NCI-H1105 treated with DMSO at 0.1 percent for 48 hours (cell line): ENCODE data around the gene TRPM5.
A peak's percentile ranks its signal among the peaks of the same experiment; 100 is the strongest.

Experiments used
- DNase-seq: peaks from one replicate; lab custom pipeline; 2025; lab: John Stamatoyannopoulos, UW

The TRPM5 gene

DNA sequence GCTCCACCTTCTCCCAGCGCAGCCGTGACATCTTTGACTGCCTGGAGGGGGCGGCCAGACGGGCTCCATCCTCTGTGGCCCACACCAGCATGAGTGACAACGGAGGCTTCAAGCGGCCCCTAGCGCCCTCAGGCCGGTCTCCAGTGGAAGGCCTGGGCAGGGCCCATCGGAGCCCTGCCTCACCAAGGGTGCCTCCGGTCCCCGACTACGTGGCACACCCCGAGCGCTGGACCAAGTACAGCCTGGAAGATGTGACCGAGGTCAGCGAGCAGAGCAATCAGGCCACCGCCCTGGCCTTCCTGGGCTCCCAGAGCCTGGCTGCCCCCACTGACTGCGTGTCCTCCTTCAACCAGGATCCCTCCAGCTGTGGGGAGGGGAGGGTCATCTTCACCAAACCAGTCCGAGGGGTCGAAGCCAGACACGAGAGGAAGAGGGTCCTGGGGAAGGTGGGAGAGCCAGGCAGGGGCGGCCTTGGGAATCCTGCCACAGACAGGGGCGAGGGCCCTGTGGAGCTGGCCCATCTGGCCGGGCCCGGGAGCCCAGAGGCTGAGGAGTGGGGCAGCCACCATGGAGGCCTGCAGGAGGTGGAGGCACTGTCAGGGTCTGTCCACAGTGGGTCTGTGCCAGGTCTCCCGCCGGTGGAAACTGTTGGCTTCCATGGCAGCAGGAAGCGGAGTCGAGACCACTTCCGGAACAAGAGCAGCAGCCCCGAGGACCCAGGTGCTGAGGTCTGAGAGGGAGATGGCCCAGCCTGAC, 41.2 kb downstream of the TRPM5 start:
- DNase-seq: no peak

DNA sequence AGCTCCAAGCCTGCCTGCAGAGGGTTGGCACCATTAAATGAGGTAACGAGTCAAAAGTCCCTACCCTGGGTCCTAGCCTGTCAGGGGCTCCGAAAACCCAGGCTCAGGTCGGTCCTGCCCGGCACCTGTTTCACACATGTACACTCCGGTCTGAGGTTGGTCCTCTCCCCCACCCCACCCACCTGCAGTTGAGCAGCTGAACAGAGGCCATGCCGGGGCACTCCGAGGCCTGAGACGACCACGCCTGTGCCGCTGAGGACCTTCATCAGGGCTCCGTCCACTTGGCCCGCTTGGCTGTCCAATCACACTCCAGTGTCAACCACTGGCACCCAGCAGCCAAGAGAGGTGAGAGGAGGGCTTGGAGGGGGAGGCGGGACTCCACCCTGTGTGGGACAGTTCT, 42.2 kb downstream of the TRPM5 start:
- no peak for DNase-seq

DNA sequence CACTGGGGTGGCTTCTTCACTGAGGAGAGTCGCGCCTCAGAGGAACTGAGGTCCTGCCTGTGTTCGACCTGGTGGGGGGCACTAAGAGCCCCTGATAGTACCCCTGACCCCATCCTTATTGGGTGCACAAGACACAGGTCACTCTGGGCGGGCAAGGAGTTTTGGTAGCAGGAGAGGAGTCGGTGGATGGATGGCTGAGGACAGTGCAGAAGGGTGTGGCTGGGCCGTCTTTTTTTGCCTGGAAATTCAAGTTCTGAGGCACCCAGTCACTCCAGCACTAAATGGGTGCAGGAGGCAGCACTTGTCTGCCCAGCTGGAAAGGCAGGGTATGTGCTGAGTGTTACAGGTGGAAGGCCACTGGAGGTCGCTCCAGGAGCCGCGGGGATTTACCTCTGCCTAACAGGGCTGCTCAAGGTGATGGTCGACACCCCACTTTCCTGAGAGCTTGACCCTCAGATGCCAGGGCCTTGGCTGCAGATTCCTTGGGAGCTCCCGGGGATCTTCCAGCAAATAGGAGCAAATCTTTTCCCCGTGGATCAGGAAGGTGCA, 42.8 kb downstream of the TRPM5 start:
- no peak for DNase-seq

DNA sequence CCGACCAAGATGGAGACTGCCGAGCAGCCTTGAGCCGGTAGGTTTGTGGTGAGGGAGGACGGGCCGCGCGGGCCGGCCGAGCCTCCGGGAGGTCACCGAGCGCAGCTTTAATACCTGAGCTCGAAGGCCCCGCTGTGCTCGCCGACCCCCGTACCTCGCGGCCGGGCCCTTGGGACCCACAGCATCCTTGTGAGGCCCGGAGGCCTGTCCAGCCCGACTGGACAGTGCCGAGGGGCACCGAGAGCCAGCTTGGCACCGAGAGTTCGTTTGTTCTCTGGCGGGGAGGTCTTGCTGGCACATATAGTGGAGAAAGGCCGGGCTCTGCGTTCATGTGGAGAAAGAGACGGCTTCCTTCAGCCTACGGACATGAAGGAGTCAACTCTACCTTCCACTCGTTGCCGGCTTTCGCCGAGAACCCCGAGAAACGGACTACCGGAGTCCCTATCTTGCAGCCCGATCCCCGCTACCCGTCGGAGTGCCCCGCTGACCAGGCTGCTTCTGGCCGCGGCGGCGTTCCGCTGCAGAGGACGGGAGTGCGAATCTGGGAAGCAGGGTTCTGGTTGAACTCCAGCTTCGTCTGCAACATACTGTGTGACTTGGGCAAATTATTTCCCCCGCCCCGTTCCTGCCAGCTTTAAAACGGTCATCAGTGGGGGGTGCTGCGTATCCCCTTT, 43.4 kb downstream of the TRPM5 start:
- no peak for DNase-seq

DNA sequence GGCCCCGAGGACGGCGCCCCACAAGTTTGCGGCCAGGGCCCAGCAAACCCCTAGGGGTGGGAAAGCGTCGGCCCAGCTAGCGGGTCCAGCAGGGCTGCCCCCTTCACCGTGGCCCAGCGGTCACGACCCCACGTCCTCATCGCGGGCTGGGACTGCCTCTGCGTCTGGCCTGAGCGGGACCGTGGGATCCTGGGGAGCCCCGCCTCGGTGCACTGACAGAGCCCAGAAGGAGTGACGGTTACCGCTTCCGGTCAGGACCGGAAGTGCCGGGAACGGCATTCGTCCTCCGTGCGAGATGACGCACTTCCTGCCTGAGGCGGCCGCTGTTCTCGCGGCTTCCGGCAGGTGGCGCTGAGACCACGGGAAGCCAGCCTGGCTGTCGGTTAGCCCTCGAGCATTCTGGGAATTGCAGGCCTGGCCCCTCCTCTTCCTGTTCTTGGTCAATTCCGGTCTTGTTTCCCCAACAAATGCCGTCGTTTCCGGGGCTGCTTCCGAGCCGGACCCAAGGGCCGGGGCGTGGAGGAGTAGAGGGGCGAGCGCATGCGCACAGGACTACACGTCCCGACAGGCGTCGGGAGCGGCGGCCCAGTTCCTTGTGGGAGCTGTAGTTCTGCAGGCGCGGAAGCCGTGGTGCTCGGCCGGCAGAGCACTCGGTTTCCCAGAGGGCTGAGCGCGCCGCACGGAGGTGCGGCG, 44.1 kb downstream of the TRPM5 start, which contains the start of gene TSSC4:
TSSC4 (plus strand) TSS at position 682 of the 693 bp plus-strand sequence. CDS start 1,884 bp downstream, outside the sequence.
- peak; percentile 100 for DNase-seq

DNA sequence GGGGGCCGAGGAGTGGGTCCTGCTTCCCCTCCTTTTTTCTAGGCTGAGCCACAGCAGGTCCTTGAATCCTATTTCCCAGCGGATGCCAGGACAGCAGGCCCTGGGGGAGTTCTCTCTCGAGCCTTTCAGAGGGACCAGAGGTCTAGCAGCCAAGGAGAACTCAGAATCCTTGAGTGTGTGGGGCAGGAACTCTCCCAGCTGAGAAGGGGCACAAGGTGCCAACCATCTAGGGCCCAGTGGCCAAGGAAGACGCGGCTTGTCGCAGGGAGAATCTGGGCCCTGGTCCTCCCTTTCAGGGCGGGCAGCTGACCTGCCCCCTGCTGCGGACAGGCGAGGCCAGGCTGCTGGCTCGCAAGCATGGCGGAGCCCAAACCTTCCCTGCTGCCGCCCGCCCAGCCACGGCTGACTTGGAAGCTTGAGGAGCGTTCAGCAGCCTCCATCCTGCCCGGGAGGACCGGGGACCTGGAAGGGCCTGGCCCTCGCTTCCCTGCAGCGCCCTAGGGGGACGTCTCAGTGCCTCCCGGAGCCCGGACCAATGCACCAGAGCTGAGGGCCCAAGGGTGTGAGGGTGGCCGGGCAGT, 44.7 kb downstream of the TRPM5 start:
- DNase-seq: no peak

DNA sequence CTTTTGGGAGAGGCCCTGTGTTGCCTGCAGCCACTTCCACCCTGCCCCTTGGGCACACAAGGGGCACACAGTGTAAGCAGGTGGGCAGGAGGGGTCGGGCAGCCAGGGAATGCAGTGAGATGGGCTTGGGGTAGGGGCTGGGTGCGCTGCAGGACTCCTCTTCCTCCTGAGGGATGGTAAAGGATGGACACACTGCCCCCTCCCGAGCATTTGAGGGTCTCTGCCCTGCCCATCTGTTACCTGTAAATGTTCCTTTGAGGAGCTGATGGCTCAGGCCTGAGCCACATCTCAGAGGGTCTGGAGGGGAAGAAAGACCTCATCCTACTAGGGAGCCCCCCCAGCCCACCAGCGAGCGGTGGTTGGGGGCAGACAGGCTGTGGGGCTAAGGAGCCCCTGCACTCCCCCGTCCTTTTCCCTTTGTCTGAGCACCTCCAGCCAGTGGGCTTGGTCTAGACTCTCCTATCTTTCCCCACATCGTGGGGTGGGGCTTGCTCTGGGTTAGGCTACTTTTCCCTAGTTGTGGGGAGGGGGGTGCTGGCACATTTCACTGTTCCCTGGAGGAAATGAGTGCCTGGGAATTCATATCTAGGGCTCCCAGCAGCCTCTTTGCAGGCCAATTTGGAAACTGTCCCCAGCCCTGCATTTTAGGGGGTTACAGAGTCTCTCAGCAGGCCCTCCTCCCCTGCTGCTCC, 45.5 kb downstream of the TRPM5 start:
- peak; percentile 12 for DNase-seq

DNA sequence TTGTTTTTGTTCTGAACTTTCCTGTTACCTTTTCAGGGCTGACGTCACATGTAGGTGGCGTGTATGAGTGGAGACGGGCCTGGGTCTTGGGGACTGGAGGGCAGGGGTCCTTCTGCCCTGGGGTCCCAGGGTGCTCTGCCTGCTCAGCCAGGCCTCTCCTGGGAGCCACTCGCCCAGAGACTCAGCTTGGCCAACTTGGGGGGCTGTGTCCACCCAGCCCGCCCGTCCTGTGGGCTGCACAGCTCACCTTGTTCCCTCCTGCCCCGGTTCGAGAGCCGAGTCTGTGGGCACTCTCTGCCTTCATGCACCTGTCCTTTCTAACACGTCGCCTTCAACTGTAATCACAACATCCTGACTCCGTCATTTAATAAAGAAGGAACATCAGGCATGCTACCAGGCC, 47.3 kb downstream of the TRPM5 start:
- DNase-seq: no peak

DNA sequence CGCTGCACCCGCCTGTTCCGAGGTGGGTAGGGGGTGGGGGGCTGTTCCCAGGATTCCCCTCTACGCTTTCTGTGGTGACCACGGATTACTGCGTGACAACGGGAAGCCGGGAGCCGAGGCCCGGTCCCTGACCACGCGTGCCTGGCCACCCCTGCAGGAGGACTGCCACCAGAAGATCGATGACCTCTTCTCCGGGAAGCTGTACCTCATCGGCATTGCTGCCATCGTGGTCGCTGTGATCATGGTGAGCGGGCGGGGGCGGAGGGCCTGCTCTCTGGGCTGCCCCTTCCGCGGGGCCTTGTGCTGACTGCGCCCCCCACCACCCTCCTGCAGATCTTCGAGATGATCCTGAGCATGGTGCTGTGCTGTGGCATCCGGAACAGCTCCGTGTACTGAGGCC, 47.8 kb downstream of the TRPM5 start:
- no peak for DNase-seq

DNA sequence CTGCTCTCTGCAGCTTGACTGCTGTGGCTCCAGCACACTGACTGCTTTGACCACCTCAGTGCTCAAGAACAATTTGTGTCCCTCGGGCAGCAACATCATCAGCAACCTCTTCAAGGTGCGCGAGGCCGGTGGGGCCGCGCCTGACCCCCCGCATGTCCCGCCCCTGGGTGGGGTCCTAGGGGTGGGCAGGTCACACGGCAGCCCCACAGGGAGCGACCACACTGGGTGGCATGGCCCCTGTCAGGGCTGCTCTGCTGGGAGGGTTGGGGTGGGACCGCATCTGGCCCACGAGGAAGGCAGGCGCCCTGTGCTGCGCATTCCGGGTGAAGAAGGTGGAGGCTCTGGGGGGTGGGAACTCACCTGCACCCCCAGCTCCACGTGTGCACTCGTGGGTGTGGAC, 48.5 kb downstream of the TRPM5 start:
- DNase-seq: no peak

DNA sequence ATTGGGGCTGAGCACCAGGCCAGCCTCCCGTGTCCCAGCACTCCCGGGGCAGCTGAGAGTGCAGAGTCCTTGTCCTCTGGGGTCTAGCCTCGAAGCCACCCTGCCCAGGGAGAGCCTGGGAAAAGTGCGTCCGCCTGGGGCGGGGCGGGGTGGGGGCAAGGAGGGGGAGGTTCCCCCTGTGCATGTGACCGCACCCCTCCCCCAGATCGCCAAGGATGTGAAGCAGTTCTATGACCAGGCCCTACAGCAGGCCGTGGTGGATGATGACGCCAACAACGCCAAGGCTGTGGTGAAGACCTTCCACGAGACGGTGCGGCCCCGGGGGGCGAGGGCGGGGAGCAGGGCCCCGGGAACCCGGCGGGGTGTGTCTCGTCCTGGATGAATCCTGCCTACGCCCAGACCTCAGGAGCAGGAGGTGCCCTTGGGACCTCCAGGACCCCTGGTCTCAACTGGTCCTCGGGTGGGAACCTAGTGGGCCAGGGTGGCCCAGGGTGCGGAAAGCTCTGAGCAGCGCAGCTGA, 49.0 kb downstream of the TRPM5 start:
- no peak for DNase-seq

DNA sequence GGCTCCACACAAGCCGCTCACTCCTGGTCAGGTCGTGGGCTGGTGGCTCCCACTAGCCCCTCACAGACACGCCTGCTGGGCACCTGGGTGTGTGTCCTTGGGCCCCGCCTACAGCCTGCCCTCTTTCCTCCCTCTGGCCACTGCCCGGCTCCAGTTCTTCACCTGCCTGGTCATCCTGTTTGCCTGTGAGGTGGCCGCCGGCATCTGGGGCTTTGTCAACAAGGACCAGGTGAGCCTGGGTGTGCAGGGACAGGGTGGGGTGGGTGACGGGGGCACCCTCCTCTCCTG, 49.6 kb downstream of the TRPM5 start:
- no peak for DNase-seq
